Retinal pigment epithelial cell (primary cell): Measurements from ENCODE around the gene GP1BB.

ENCODE experiments used
- DNase-seq: peaks from one replicate; pipeline ENCODE4 v3.0.0-alpha.2; 2010; ENCODE audit warnings: low read depth
- H3K4me3 ChIP-seq: 2 replicates; pipeline ENCODE4 v1.5.1; 2011; ENCODE audit warnings: mild to moderate bottlenecking, low read length, control low read depth, moderate library complexity
- TF ChIP-seq, protein P1 (sequence below): conservative IDR thresholded peaks from 2 replicates; pipeline ENCODE4 v1.5.1; 2011; ENCODE audit warnings: low read depth, low read length, control low read depth, inconsistent platforms

The GP1BB gene

DNA sequence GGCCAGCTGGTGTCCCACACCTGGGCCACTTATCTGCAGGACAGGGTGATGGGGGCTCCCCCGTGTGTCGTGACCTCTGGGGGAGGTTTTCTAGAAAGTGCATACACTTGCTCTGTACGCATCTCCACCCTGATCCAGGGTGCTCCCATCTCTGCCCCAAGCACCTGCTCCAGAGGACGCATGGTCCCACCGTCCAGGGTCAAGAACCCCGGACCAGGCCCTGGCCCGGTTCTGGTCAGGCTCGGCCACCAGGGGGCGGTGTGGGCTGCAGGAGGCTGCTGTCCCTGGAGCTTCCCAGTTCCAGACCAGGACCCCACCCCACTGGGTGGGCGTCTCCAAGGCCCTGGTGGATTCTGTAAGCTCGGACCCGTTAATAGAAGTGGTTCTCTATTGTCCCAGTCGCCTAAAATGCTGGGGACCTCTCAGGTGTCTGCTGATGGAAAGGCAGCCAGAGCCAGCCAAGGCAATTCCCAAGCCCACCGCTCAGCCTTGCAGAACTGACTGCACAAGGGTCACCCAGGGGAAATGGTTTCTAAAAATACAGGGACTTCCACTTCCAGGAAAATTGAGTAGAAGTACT is 43.7 kb upstream of the GP1BB start:
- H3K4me3 ChIP-seq = no peak overlapping the region
- no peak for DNase-seq
- TF ChIP-seq, protein P1, sequence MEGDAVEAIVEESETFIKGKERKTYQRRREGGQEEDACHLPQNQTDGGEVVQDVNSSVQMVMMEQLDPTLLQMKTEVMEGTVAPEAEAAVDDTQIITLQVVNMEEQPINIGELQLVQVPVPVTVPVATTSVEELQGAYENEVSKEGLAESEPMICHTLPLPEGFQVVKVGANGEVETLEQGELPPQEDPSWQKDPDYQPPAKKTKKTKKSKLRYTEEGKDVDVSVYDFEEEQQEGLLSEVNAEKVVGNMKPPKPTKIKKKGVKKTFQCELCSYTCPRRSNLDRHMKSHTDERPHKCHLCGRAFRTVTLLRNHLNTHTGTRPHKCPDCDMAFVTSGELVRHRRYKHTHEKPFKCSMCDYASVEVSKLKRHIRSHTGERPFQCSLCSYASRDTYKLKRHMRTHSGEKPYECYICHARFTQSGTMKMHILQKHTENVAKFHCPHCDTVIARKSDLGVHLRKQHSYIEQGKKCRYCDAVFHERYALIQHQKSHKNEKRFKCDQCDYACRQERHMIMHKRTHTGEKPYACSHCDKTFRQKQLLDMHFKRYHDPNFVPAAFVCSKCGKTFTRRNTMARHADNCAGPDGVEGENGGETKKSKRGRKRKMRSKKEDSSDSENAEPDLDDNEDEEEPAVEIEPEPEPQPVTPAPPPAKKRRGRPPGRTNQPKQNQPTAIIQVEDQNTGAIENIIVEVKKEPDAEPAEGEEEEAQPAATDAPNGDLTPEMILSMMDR = peak; percentile 84

DNA sequence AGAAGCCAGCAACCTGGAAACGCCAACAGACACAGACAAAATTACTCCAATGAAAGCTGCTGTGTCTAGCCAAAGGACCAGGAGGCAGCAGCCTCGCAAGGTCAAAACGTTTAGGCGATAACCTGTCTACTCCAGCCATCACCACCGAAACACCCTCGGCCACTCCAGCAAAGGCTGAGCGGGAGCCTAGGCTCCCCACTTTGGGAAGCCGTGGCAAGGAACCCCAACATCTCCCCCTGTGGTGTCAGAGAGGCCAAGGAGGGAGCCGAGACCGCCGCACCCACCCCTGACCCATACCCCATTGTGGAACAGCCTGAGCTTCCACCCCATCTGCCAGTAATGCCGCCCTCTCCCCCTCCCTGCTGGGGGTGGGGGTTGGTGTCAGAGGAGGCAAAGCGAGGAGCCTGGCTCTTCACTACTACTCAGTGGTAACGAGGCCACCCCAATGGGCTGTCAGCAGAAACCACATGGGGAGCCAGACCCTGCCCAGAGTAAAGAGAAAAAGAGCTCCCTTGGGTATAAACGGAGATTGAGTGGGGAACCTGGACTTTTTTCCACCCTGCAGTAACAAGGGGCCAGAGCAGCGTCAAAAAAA is 43.0 kb upstream of the GP1BB start:
- no peak for DNase-seq
- TF ChIP-seq, protein P1 = no peak
- no peak overlapping the region for H3K4me3 ChIP-seq

- no peak for DNase-seq
- no peak overlapping the region for H3K4me3 ChIP-seq
- TF ChIP-seq, protein P1 = no peak
These were observed 42.2 kb upstream of the GP1BB start for GRCh38 chr22:19680911-19681862.

DNA sequence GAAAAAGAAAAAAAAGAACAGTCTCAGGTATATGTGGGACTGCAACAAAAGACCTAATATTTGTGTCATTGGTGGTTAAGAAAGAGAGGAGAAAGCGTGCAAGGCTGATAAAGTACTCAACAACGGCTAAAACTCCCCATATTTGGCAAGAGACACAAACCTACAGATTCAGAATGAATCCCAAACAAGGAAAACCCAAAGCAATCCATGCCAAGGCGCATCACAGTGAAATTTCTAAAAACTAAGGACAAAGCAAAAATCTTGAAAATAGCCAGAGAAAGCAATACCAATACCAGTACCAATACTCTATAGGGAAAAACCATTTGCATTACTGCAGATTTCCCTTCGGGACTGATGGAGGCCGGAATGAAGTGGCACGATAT is 41.5 kb upstream of the GP1BB start:
- DNase-seq = no peak
- TF ChIP-seq, protein P1 = no peak
- no peak overlapping the region for H3K4me3 ChIP-seq

GRCh38 chr22:19686946-19687345 is 36.4 kb upstream of the GP1BB start:
- no peak overlapping the region for H3K4me3 ChIP-seq
- TF ChIP-seq, protein P1 = no peak
- no peak for DNase-seq

GRCh38 chr22:19687561-19688300 is 35.6 kb upstream of the GP1BB start:
- H3K4me3 ChIP-seq = no peak overlapping the region
- TF ChIP-seq, protein P1 = no peak
- no peak for DNase-seq
